Body of pancreas (tissue), 4 donors: ENCODE results near the gene ANKRD44.

Experiments used
- CTCF ChIP-seq, 7 experiments: fragments of 450-650 bp in 4 of 7; fragments of 200-600 bp in 3 of 7; sonication (generic) in 3 of 7; IDR thresholded peaks; one replicate each; pipeline ENCODE4 v1.5.1; 2016 to 2019; ENCODE audit warnings: antibody characterized with exemption in 7 of 7
- POLR2A ChIP-seq, 3 donors: fragments of 450-650 bp; IDR thresholded peaks; one replicate each; pipeline ENCODE4 v1.6.1; 2016; ENCODE audit warnings: antibody characterized with exemption in 3 of 3, mild to moderate bottlenecking in 2 of 3

DNA sequence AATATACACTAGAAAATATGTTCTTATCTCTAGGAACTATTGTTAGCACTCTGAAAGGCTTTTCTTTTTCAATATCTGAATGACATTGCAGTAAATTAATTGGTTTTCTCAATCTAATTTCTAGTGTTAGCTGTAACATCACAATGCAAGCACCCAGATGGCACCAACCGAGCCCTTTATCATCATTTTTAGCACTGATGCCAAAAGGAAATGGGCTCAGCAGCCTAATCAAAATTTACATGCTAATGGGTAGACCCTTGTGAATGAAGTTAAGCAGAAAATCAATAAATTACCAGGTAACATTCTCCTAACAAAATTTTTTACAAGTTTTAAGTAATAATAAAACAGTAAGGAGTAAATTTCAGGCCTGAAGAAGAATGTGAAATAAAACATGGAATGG lies 330.6 kb downstream of the ANKRD44 start:
- TF ChIP-seq CTCF (IDR thresholded peaks at IDR 0.05) (no peak), POLR2A (IDR thresholded peaks at IDR 0.05) (no peak)
